Suppressor macrophage (primary cell): ENCODE data around the gene TMED6.
"Not testable (repeated sequence)": the region's sequence is repeated elsewhere in the genome, so short reads cannot be mapped to it uniquely, and the experiment has no call there.

ENCODE experiments used
- DNase-seq, 4 experiments: peaks; one replicate each; pipeline ENCODE4 v3.0.0-alpha.2; 2020 to 2022

The TMED6 gene

DNA sequence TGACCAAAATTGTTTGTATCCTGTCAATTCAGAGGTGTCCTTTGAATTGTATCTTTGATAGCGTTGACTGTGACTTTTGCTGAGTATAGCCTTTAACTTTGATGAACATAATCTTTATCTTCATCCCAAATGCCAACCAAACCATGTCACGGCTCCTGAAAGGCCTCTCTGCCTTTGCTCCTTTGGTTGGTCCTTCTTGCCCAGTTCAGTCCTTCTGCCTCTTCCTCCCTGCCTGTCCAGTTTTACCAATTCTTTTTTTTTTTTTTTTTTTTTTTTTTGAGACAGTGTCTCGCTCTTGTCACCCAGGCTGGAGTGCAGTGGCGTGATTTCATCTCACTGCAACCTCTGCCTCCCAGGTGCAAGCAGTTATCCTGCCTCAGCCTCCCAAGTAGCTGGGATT lies 53.3 kb downstream of the TMED6 start:
- DNase-seq, result no peak

DNA sequence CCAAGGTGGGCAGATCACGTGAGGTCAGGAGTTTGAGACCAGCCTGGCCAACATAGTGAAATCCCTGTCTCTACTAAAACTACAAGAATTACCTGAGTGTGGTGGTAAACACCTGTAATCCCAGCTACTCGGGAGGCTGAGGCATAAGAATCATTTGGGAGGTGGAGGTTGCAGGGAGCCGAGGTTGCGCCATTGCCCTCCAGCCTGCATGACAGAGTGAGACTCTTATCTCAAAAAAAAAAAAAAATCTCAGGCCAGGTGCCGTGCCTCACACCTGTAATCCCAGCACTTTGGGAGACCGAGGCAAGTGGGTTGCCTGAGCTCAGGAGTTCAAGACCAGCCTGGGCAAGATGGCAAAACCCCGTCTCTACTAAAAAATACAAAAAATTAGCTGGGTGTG lies 54.8 kb downstream of the TMED6 start:
- DNase-seq, result not testable (repeated sequence)

DNA sequence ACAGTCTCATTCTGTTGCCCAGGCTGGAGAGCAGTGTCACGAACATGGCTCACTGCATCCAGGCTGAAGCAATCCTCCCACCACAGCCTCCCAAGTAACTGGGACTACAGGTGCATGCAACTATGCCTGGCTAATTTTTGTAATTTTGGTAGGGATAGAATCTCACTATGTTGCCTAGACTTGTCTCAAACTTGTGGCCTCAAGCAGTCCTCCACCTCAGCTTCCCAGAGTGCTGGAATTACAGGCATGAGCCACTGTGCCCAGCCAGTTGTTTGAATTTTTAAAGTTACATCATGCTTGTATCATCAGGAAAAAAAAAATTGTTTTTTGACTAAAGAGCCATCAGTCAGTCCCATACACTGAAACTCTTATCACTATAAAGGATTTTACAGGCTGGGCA lies 57.5 kb downstream of the TMED6 start:
- DNase-seq, result no peak

DNA sequence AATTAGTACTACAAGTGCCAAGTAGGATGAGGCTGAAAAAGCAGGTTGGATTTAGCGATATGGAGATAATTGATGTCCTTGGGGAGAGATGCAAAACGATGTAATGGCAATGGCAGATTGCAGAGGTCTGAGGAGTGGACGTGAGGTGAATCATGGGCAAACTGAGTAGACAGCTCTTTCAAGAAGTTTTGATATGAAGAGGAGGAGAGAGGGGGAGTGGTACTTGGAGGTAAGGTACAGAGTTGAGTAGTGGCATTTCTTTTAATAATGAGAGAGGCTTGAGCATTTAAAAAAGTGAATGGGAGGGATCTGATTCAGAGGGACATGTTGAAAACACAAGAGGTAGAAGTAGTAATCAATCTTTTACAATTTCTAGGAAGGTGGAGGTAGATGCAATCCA lies 58.2 kb downstream of the TMED6 start:
- no peak for DNase-seq
